ENCODE data around the gene PIK3CA.
"Not testable (repeated sequence)": the region's sequence is repeated elsewhere in the genome, so short reads cannot be mapped to it uniquely, and the experiment has no call there.

PIK3CA gene

DNA sequence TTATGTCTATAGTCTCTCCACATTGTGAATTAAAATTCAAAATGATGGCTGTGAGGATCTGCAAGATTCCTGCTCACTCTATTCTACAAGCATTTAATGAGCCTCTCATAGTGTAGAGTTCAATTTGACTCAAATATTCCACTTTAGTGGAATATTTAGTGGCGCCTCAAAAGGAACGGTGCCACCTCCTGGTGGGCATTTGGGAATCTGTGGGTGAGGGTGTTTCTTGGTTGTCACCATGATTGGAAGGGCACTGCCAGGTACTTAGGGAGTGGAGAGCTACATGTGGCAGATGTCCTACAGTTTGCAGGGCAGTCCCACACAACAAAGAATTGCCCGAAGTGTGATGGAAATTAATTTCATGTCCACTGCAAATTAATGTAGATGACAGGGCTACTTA is 124.2 kb downstream of the PIK3CA start:
- no peak for DNase-seq (ENCODE audit: low read depth)
- TF ChIP-seq, protein P1, sequence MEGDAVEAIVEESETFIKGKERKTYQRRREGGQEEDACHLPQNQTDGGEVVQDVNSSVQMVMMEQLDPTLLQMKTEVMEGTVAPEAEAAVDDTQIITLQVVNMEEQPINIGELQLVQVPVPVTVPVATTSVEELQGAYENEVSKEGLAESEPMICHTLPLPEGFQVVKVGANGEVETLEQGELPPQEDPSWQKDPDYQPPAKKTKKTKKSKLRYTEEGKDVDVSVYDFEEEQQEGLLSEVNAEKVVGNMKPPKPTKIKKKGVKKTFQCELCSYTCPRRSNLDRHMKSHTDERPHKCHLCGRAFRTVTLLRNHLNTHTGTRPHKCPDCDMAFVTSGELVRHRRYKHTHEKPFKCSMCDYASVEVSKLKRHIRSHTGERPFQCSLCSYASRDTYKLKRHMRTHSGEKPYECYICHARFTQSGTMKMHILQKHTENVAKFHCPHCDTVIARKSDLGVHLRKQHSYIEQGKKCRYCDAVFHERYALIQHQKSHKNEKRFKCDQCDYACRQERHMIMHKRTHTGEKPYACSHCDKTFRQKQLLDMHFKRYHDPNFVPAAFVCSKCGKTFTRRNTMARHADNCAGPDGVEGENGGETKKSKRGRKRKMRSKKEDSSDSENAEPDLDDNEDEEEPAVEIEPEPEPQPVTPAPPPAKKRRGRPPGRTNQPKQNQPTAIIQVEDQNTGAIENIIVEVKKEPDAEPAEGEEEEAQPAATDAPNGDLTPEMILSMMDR (IDR thresholded peaks at IDR 0.05; ENCODE audit: low read depth, low read length, missing control alignments): no peak
- H3K4me3 ChIP-seq (ENCODE audit: low read depth, low read length): no peak overlapping the region

DNA sequence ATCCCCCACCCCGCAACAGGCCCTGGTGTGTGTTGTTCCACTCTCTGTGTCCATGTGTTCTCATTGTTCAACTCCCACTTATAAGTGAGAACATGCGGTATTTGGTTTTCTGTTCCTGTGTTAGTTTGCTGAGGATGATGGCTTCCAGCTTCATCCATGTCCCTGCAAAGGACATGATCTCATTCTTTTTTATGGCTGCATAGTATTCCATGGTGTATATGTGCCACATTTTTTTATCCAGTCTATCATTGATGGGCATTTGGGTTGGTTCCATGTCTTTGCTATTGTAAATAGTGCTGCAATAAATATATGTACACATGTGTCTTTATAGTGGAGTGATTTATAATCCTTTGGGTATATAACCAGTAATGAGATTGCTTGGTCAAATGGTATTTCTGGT is 126.3 kb downstream of the PIK3CA start:
- DNase-seq (ENCODE audit: low read depth); H3K4me3 ChIP-seq (ENCODE audit: low read depth, low read length): not testable (repeated sequence)

DNA sequence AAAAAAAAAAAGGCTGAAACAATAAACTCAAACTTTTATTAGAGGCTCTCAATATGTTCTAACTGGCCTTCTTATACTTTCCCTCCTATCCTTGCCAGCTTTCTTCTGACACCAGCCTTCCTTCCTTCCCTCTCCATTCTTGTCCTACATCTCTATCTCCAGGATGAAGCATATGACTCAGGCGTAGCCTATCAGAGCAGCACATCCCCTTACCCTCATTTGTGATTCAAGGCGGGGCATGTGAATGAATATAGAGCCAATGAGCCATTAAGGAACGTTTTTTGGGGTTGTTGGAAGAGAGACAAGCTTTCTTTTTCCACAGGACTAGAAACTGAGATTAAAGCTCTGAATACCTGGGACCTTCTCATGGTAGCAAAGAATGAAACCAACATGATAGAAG is 127.8 kb downstream of the PIK3CA start:
- no peak for DNase-seq (ENCODE audit: low read depth)
- no peak overlapping the region for H3K4me3 ChIP-seq (ENCODE audit: low read depth, low read length)
- TF ChIP-seq, protein P1 (IDR thresholded peaks at IDR 0.05; ENCODE audit: low read depth, low read length, missing control alignments): no peak

DNA sequence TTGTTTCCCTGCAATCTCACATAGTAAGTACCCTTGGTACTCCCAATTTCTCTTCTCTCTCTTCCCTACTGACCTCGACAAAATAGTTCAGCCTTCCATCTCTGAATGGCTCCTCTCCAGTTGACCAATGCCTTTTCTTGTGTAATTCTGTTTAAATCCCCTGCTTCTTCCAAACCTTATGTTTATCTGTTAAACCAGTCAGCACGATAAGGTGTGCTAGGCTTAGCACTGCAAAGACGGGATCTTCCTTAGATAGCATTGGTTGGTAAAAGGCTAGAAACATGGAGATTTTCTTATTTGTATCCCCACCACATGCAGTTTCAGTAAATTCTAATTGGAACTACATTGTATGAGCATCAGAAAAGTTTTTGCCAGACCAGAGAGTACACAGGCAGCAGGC is 128.6 kb downstream of the PIK3CA start:
- no peak for DNase-seq (ENCODE audit: low read depth)
- TF ChIP-seq, protein P1 (IDR thresholded peaks at IDR 0.05; ENCODE audit: low read depth, low read length, missing control alignments): no peak
- H3K4me3 ChIP-seq (ENCODE audit: low read depth, low read length): no peak overlapping the region

DNA sequence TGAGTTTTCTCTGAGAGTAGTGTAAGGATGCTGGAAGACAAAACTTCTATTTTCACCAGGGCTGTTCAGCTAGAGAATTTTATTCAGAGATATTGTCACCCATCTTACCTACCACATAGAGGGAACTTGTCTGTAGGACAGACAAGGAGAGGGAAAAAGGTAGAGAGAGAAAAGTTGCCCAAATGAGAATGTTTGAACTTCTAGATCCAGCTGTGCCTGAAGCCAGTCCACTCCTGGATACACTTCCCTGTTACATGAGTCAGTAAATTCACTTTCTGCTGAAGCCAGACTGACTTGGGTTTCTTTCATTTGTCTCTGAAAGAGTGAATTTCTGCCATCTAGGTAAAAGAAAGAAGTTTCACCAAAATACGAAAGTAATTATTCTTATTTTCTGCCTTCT is 130.0 kb downstream of the PIK3CA start:
- no peak for DNase-seq (ENCODE audit: low read depth)
- H3K4me3 ChIP-seq (ENCODE audit: low read depth, low read length): no peak overlapping the region
- TF ChIP-seq, protein P1 (IDR thresholded peaks at IDR 0.05; ENCODE audit: low read depth, low read length, missing control alignments): no peak

DNA sequence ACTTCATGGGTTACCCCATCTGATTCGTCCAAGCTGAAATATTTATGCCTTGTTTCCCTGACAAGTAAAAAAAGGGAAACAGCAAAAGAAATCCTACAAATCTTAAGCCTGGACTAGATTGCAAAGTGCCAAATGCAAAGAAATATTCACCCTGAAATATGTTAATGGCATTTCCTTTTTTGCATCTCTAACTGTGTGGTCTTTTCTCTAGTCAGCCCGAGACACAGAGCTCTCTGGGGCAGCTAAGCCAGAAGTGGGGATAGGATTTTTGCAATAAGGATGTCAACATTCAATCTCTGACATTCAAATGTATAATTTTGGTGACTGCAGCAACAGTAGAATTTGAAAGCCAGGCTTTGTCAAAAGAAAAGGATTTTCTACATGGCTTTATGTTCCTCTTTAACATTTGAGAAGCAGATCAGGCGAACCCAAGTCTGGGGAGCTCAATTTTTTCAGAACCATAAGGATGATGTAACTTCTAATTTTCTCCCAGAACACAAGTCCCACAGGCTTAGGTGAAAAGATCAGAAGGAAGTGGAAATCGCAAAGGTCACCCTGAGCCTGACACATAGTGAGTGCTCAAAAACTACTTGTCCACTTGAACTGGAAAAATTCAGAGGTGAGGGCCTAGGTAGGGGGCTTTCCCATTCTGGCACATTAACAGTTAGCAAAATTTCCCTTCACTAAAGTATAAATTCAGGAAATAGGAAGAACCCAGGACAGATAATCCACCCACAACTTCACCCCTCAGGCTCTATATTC is 131.0 kb downstream of the PIK3CA start:
- no peak overlapping the region for H3K4me3 ChIP-seq (ENCODE audit: low read depth, low read length)
- no peak for DNase-seq (ENCODE audit: low read depth)
- TF ChIP-seq, protein P1 (IDR thresholded peaks at IDR 0.05; ENCODE audit: low read depth, low read length, missing control alignments): no peak

DNA sequence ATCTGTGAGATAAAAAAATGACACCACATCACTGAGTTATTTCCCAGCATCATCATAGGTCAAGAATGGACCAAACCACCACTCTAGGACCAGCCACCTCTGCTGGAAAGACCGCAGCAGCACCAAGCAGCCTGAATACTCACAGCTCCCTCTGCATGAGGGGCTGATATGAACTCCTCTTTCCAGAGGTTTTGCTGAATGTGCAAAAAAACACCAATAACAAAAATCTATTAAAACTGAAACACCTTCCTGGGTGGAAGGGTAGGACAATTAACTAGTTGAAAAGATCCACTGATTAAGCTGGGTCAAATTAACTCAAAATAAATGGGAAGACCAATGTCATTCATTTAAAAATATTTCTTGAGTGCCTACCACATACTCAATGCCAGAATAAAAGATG is 131.7 kb downstream of the PIK3CA start:
- H3K4me3 ChIP-seq (ENCODE audit: low read depth, low read length): no peak overlapping the region
- no peak for DNase-seq (ENCODE audit: low read depth)
- TF ChIP-seq, protein P1 (IDR thresholded peaks at IDR 0.05; ENCODE audit: low read depth, low read length, missing control alignments): no peak
